ENCODE measurements around the gene PDE8A. TPM values are rescaled to one million over a fixed set of nuclear protein-coding genes. Genes with fewer than 3 reads are reported as not detected.

The PDE8A gene
- total and polyA plus RNA-seq, 2 of the 13 experiments (the other 11 are each of a cell fraction or from before 2014, with no cell fraction given) = 26.3 to 48.5 TPM

GRCh38 chr15:85097725-85098124 lies 116.1 kb downstream of the PDE8A start:
- FAIRE-seq (no peak), ATAC-seq (no peak), DNase-seq (ENCODE audit: low spot score) (no peak)
- TF ChIP-seq PHF21A (CRISPR knock-in tag; IDR thresholded peaks at IDR 0.05) = no peak
- no peak for TF ChIP-seq HNF4G (IDR thresholded peaks at IDR 0.05; ENCODE audit: borderline replicate concordance, low read depth, low read length)
- TF ChIP-seq HNF4G (CRISPR knock-in tag; IDR thresholded peaks at IDR 0.05; ENCODE audit: borderline replicate concordance, low read depth) = no peak
- no peak for TF ChIP-seq MAFK (conservative IDR thresholded peaks at IDR 0.05 in 1 of 2, IDR thresholded peaks at IDR 0.05 in 1 of 2; ENCODE audit: low read length in 2 of 2)
- no peak for TF ChIP-seq NR1H2 (CRISPR knock-in tag; IDR thresholded peaks at IDR 0.05; ENCODE audit: borderline replicate concordance, low read depth)
- no peak for TF ChIP-seq CEBPB (IDR thresholded peaks at IDR 0.05; ENCODE audit: borderline replicate concordance, low read depth, low read length)
- TF ChIP-seq ZNF496 (CRISPR knock-in tag; IDR thresholded peaks at IDR 0.05; ENCODE audit: insufficient replicate concordance) = no peak
- TF ChIP-seq TCF12 (IDR thresholded peaks at IDR 0.05) = no peak
- no peak for TF ChIP-seq TCF12 (CRISPR knock-in tag; IDR thresholded peaks at IDR 0.05)
- TF ChIP-seq, protein P1, sequence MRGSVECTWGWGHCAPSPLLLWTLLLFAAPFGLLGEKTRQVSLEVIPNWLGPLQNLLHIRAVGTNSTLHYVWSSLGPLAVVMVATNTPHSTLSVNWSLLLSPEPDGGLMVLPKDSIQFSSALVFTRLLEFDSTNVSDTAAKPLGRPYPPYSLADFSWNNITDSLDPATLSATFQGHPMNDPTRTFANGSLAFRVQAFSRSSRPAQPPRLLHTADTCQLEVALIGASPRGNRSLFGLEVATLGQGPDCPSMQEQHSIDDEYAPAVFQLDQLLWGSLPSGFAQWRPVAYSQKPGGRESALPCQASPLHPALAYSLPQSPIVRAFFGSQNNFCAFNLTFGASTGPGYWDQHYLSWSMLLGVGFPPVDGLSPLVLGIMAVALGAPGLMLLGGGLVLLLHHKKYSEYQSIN (CRISPR knock-in tag; IDR thresholded peaks at IDR 0.05; ENCODE audit: borderline replicate concordance) = no peak
- no peak for TF ChIP-seq MTF1 (CRISPR knock-in tag; IDR thresholded peaks at IDR 0.05)
- no peak for TF ChIP-seq SETDB1 (CRISPR knock-in tag; IDR thresholded peaks at IDR 0.05; ENCODE audit: borderline replicate concordance)
- TF ChIP-seq ZNF20 (CRISPR knock-in tag; IDR thresholded peaks at IDR 0.05) = no peak
- no peak for TF ChIP-seq TOE1 (CRISPR knock-in tag; IDR thresholded peaks at IDR 0.05)
- no peak for TF ChIP-seq ZFYVE20 (CRISPR knock-in tag; IDR thresholded peaks at IDR 0.05; ENCODE audit: borderline replicate concordance, low read depth)
- TF ChIP-seq STAG1 (CRISPR knock-in tag; IDR thresholded peaks at IDR 0.05) = no peak
- no peak for TF ChIP-seq ZNF550 (CRISPR knock-in tag; IDR thresholded peaks at IDR 0.05; ENCODE audit: borderline replicate concordance)
- TF ChIP-seq HMG20A (CRISPR knock-in tag; IDR thresholded peaks at IDR 0.05; ENCODE audit: borderline replicate concordance) = no peak
- TF ChIP-seq KLF13 (CRISPR knock-in tag; IDR thresholded peaks at IDR 0.05) = no peak
- TF ChIP-seq MEIS2 (CRISPR knock-in tag; IDR thresholded peaks at IDR 0.05) = no peak
- TF ChIP-seq NFAT5 (CRISPR knock-in tag; IDR thresholded peaks at IDR 0.05) = no peak
- TF ChIP-seq GPN1 (CRISPR knock-in tag; IDR thresholded peaks at IDR 0.05; ENCODE audit: borderline replicate concordance) = no peak
- Histone ChIP-seq H3K9me3 (ENCODE audit: low read length) (no peaks in the 10 kb centered on the region), H4K20me1 (ENCODE audit: insufficient read depth, low read length) (no peaks in the 10 kb centered on the region), H3K27me3 (ENCODE audit: control insufficient read depth in 1 of 2, insufficient read depth in 2 of 2, low read length in 2 of 2) (no peaks in the 10 kb centered on the region), H3K4me1 (ENCODE audit: insufficient read depth, low read length) (no peaks in the 10 kb centered on the region), H3K27ac (ENCODE audit: extremely low read length, insufficient read depth, low read length) (no peak overlapping the region), H3K9ac (ENCODE audit: insufficient read depth, low read depth, low read length) (no peak overlapping the region), H2AFZ (ENCODE audit: low read length) (no peak overlapping the region), H3K4me2 (ENCODE audit: low read depth, low read length) (no peak overlapping the region), H3K4me3 (replicated peaks in 1 of 3; ENCODE audit: insufficient read depth in 1 of 3, low read depth in 2 of 3, low read length in 3 of 3) (no peak overlapping the region), H3K79me2 (ENCODE audit: insufficient read depth, low read length) (no peaks in the 10 kb centered on the region), H3K36me3 (replicated peaks in 1 of 2; ENCODE audit: control insufficient read depth in 1 of 2, insufficient read depth in 2 of 2, low read length in 2 of 2) (peaks cover 9 to 42% of the 10 kb centered on the region in 2 experiments; a peak in 4 of 5 replicates)
- in situ Hi-C loops (cut with HindIII; ENCODE audit: extremely low pct_ligation_motif_present, low pct_unique_long_range_greater_than_20kb) (no loop called here), intact Hi-C loops (cut with micrococcal nuclease; ENCODE audit: unreplicated experiment) (no loop called here)
- CTCF ChIA-PET (ENCODE audit: low intra/inter-chr PET ratio, low total read pairs) = no interaction called here
- WGBS (ENCODE audit: low lambda C conversion rate) = 94% methylated on average over 2 of the region's 2 CpGs
- no TSS peak for BruUV-seq (replicated peaks)
- POLR2A ChIA-PET = no interaction called here
